ENCODE results near the gene RHBDD2. TPM values are rescaled to one million over a fixed set of nuclear protein-coding genes. Genes with fewer than 3 reads are reported as not detected.
"Not testable (repeated sequence)": the region's sequence is repeated elsewhere in the genome, so short reads cannot be mapped to it uniquely, and the experiment has no call there.

Gene RHBDD2
- 32.0 TPM for total RNA-seq

DNA sequence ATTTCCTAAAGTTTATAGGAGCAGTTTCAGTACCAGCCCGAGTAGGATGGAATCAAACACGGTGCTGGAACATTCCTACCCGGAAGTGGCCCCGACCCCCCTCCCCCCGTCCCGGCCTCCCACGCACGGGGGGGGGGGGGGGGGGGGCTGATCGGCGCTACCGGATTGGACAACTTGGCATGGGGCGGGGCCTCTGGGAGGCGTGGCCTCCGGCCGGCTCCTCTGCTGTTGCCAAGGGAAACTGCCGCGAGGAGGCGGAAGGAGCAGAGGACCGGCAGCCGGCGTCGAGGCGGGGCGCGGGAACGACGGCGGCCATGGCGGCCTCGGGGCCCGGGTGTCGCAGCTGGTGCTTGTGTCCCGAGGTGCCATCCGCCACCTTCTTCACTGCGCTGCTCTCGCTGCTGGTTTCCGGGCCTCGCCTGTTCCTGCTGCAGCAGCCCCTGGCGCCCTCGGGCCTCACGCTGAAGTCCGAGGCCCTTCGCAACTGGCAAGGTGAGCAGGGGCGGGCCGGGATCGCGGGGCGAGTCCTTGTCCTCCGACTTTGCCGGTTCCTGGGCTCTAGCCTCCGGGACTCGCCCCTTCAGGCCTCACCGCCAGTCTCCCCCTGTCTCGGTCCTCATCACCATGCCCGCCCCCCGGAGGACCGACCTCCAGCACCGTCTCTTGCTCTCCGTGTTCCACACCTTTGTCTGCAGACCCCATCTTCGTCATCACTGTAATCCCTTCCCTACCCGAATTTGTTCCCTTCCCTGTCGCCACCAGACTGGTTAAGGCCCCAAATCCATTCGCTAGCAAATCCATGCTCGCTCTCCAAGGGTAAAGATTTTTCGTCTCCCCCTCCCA lies at the start of gene RHBDD2:
Gene RHBDD2, plus strand, starts transcription at position 266 of the 843 bp plus-strand sequence. Its CDS starts 49 bp downstream, at position 315.
- DNase-seq (ENCODE audit: low read depth in 2 of 3, low spot score in 2 of 3): peak; percentile 93 to 95 (median 93)

- DNase-seq (ENCODE audit: low read depth in 2 of 3, low spot score in 2 of 3): not testable (repeated sequence)
These were observed 49.2 kb upstream of the RHBDD2 start for GRCh38 chr7:75829656-75830055.

DNA sequence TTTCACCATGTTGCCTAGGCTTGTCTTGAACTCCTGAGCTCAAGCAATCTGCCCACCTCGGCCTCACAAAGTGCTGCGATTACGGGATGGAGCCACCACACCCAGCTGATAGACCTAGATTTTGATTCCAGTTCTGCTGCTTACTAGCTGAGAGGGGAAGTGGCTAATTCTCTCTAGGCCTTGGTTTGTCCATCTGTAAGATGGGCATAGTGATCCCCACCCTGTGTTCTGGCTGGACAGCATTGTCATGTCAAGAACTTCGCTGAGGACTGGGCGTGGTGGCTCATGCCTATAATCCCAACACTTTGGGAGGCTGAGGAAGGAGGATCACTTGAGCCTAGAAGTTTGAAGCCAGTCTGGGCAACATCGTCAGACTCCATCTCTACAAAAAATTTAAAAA lies 47.9 kb upstream of the RHBDD2 start:
- DNase-seq (ENCODE audit: low read depth in 2 of 3, low spot score in 2 of 3): no peak

GRCh38 chr7:75833662-75834061 lies 45.2 kb upstream of the RHBDD2 start:
- not testable (repeated sequence) for DNase-seq (ENCODE audit: low read depth in 2 of 3, low spot score in 2 of 3)

- no peak for DNase-seq (ENCODE audit: low read depth in 2 of 3, low spot score in 2 of 3)
These were observed 43.0 kb upstream of the RHBDD2 start for GRCh38 chr7:75835688-75836285.

DNA sequence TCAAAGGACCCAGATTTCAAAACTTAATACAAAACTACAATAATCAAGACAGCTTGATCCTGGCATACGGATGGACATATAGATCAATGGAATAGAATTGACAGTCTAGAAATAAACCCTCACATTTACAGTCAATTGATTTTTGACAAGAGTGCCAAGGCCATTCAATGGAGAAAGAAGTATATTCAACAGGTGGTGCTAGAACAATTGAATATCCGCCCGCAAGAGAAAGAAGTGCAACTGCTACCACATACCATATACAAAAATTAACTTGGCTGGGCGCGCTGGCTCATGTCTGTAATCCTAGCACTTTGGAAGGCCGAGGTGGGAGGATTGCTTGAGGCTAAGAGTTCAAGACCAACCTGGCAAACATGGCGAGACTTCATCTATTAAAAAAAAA lies 42.0 kb upstream of the RHBDD2 start:
- DNase-seq (ENCODE audit: low read depth in 2 of 3, low spot score in 2 of 3): no peak

- DNase-seq (ENCODE audit: low read depth in 2 of 3, low spot score in 2 of 3): not testable (repeated sequence)
These were observed 40.4 kb upstream of the RHBDD2 start for GRCh38 chr7:75838281-75838930.

GRCh38 chr7:75840029-75840428 lies 38.8 kb upstream of the RHBDD2 start:
- no peak for DNase-seq (ENCODE audit: low read depth in 2 of 3, low spot score in 2 of 3)

GRCh38 chr7:75842836-75843446 lies 35.9 kb upstream of the RHBDD2 start:
- peak in 1 of 3 donors; percentile 23 for DNase-seq (ENCODE audit: low read depth in 2 of 3, low spot score in 2 of 3)

DNA sequence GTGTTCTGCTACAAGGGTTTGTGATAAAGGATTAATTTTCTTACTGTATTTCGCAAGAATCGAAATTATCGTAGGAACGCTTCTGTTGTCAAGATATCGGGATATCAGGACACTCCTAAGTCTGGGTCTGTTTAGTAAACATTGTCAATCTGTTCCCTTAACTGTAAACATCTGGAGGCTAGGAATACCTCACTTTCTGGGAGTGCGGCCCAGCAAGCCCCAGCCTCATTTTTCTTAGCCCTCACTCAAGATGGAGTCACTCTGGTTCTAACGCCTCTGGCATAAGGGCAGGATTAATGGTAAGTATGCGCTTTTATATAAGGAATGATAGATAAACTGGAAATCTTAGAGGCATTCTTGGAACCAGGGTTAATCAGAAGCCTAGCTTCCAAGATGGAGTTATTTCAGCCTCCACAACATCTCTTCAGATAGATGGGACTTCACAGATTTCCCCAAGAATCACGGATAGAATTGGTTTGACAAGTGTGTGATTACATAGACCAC lies 35.2 kb upstream of the RHBDD2 start:
- no peak for DNase-seq (ENCODE audit: low read depth in 2 of 3, low spot score in 2 of 3)

- no peak for DNase-seq (ENCODE audit: low read depth in 2 of 3, low spot score in 2 of 3)
These were observed 34.7 kb upstream of the RHBDD2 start for GRCh38 chr7:75844158-75844557.

DNA sequence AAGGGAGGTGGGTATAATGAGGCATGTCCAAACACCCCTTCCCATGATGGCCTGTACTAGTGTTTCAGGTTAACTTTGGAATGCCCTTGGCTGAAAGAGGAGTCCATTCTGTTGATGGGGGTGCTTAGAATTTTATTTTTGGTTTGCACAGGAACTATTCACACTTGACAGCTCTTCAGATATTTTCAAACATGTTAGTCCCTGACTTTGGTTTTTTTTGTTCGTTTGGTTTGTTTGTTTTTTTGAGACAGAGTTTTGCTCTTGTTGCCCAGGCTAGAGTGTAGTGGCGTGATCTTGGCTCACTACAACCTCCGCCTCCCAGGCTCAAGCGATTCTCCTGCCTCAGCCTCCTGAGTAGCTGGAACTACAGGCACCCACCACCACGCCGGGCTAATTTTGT lies 33.7 kb upstream of the RHBDD2 start:
- DNase-seq (ENCODE audit: low read depth in 2 of 3, low spot score in 2 of 3): not testable (repeated sequence)

GRCh38 chr7:75847707-75848106 lies 31.1 kb upstream of the RHBDD2 start:
- DNase-seq (ENCODE audit: low read depth in 2 of 3, low spot score in 2 of 3): no peak

GRCh38 chr7:75849573-75849972 lies 29.3 kb upstream of the RHBDD2 start:
- DNase-seq (ENCODE audit: low read depth in 2 of 3, low spot score in 2 of 3): no peak

GRCh38 chr7:75850235-75850634 lies 28.6 kb upstream of the RHBDD2 start:
- peak in 1 of 3 donors; percentile 30 for DNase-seq (ENCODE audit: low read depth in 2 of 3, low spot score in 2 of 3)

- no peak for DNase-seq (ENCODE audit: low read depth in 2 of 3, low spot score in 2 of 3)
These were observed 24.6 kb upstream of the RHBDD2 start for GRCh38 chr7:75854233-75854632.

DNA sequence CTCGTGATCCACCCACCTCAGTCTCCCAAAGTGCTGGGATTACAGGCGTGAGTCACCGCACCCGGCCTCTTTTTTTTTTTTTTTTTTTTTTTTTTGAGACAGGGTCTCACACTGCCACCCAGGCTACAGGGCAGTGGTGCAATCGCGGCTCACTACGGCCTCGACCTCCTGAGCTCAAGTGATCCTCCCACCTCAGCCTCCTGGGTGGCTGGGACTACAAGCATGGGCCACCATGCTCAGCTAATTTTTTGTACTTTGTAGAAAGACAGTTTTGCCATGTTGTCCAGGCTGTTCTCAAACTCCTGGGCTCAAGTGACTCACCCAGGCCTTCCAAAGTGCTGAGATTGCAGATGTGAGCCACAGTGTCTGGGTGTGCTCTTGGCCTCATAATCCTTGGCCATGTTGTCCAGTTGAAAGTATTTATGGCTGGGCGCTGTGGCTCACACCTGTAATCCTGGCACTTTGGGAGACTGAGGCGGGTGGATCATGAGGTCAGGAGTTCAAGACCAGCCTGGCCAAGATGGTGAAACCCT lies 24.0 kb upstream of the RHBDD2 start:
- not testable (repeated sequence) for DNase-seq (ENCODE audit: low read depth in 2 of 3, low spot score in 2 of 3)

DNA sequence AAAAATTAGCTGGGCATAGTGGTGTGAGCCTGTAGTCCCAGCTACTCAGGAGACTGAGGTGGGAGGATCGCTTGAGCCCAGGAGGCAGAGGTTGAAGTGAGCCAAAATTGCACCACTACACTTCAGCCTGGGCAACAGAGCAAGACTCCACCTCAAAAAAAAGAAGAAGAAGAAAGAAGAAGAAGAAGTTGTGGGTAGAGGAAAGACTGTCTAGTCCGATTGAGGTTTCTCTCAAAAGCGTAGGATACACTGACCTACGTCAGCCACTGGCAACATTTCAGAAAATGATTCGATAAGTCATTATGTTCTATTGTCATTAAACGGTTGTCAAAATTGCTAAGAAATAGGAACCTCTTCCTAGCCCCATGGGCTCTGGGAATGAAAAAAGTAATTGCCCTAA lies 22.3 kb upstream of the RHBDD2 start:
- DNase-seq (ENCODE audit: low read depth in 2 of 3, low spot score in 2 of 3): peak in 1 of 3 donors; percentile 55

- no peak for DNase-seq (ENCODE audit: low read depth in 2 of 3, low spot score in 2 of 3)
These were observed 20.4 kb upstream of the RHBDD2 start for GRCh38 chr7:75858410-75858809.

GRCh38 chr7:75861636-75862035 lies 17.2 kb upstream of the RHBDD2 start:
- DNase-seq (ENCODE audit: low read depth in 2 of 3, low spot score in 2 of 3): no peak

DNA sequence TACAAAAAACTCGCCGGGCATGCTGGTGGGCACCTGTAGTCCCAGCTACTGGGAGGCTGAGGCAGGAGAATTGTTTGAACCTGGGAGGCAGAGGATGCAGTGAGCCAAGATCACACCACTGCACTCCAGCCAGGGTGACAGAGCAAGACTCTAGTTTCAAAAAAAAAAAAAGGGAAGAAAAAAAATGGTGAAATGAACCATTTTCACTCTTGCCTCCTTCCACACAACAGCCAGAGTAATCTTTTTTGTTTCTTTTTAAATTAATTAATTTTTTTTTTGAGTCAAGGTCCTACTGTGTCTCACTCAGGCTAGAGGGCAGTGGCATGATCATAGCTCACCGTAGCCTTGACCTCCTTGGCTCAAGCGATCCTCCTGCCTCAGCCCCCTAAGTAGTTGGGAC lies 14.6 kb upstream of the RHBDD2 start:
- not testable (repeated sequence) for DNase-seq (ENCODE audit: low read depth in 2 of 3, low spot score in 2 of 3)
